Neural cell (in vitro differentiated cells): ENCODE measurements around the gene MINDY4.

Experiments used
- EP300 ChIP-seq: fragments of 450-650 bp; conservative IDR thresholded peaks from 2 replicates; pipeline ENCODE4 v1.6.1; 2014; ENCODE audit warnings: antibody characterized with exemption, mild to moderate bottlenecking, moderate library complexity; ENCODE audit not compliant: poor library complexity, severe bottlenecking
- EZH2 ChIP-seq: fragments of 200-600, 300-800 bp; shearing (Covaris generic), sonication (generic); IDR thresholded peaks from 2 replicates; pipeline ENCODE4 v1.6.1; 2014; ENCODE audit warnings: antibody characterized with exemption, low read length, borderline replicate concordance, mild to moderate bottlenecking; ENCODE audit not compliant: insufficient read depth, poor library complexity, severe bottlenecking
- MXI1 ChIP-seq: fragments of 450-650 bp; conservative IDR thresholded peaks from 2 replicates; pipeline ENCODE4 v1.6.1; 2014; ENCODE audit warnings: antibody characterized with exemption, mild to moderate bottlenecking; ENCODE audit not compliant: poor library complexity, severe bottlenecking
- POLR2AphosphoS5 ChIP-seq: IDR thresholded peaks from 2 replicates; pipeline ENCODE4 v1.6.1; 2012
- RAD21 ChIP-seq: fragments of 450-650 bp; conservative IDR thresholded peaks from 2 replicates; pipeline ENCODE4 v1.6.1; 2014; ENCODE audit warnings: antibody characterized with exemption, mild to moderate bottlenecking, moderate library complexity
- REST ChIP-seq: IDR thresholded peaks from 2 replicates; pipeline ENCODE4 v1.6.1; 2012; ENCODE audit warnings: borderline replicate concordance
- SMC3 ChIP-seq: fragments of 450-650 bp; conservative IDR thresholded peaks from 2 replicates; pipeline ENCODE4 v1.6.1; 2014; ENCODE audit warnings: antibody characterized with exemption, mild to moderate bottlenecking, moderate library complexity; ENCODE audit not compliant: poor library complexity
- TAF1 ChIP-seq: IDR thresholded peaks from 2 replicates; pipeline ENCODE4 v1.6.1; 2012; ENCODE audit warnings: low read depth
- TF ChIP-seq, protein P1 (sequence below): fragments of 450-650 bp; IDR thresholded peaks from 2 replicates; pipeline ENCODE4 v1.5.1; 2014; ENCODE audit warnings: antibody characterized with exemption, mild to moderate bottlenecking, moderate library complexity; ENCODE audit not compliant: poor library complexity, severe bottlenecking

GRCh38 chr7:30791114-30791513 is 19.9 kb downstream of the MINDY4 start:
- no peak for TF ChIP-seq REST
- TF ChIP-seq, protein P1, sequence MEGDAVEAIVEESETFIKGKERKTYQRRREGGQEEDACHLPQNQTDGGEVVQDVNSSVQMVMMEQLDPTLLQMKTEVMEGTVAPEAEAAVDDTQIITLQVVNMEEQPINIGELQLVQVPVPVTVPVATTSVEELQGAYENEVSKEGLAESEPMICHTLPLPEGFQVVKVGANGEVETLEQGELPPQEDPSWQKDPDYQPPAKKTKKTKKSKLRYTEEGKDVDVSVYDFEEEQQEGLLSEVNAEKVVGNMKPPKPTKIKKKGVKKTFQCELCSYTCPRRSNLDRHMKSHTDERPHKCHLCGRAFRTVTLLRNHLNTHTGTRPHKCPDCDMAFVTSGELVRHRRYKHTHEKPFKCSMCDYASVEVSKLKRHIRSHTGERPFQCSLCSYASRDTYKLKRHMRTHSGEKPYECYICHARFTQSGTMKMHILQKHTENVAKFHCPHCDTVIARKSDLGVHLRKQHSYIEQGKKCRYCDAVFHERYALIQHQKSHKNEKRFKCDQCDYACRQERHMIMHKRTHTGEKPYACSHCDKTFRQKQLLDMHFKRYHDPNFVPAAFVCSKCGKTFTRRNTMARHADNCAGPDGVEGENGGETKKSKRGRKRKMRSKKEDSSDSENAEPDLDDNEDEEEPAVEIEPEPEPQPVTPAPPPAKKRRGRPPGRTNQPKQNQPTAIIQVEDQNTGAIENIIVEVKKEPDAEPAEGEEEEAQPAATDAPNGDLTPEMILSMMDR = no peak
- no peak for TF ChIP-seq EP300
- no peak for TF ChIP-seq POLR2AphosphoS5
- no peak for TF ChIP-seq SMC3
- TF ChIP-seq RAD21 = no peak
- TF ChIP-seq TAF1 = no peak
- no peak for TF ChIP-seq EZH2
- no peak for TF ChIP-seq MXI1
